ENCODE results near the gene EXOC2. TPM values are rescaled to one million over a fixed set of nuclear protein-coding genes. Genes with fewer than 3 reads are reported as not detected.

EXOC2 gene
- total RNA-seq, 1 donor from 2014 or later: 46.5 TPM

- H2AFZ ChIP-seq (replicated peaks): no peak overlapping the region
- H4K20me1 ChIP-seq (ENCODE audit: low read depth): peaks cover under 1% of the 10 kb centered on the region
- TF ChIP-seq CTCF (IDR thresholded peaks at IDR 0.05): no peak
- no peak for TF ChIP-seq EZH2 (IDR thresholded peaks at IDR 0.05)
- TF ChIP-seq EZH2phosphoT487 (IDR thresholded peaks at IDR 0.05): no peak
- no peak overlapping the region for H3K4me3 ChIP-seq
- no peaks in the 10 kb centered on the region for H3K27me3 Mint-ChIP-seq (ENCODE audit: insufficient read depth, low read depth)
- peaks cover 5% of the 10 kb centered on the region for H3F3A ChIP-seq (ENCODE audit: low read depth)
- no peak overlapping the region for H3K27ac Mint-ChIP-seq
- no peaks in the 10 kb centered on the region for H3K4me1 Mint-ChIP-seq
- no peaks in the 10 kb centered on the region for H3K27me3 ChIP-seq
- H3K4me1 ChIP-seq: no peaks in the 10 kb centered on the region
- H3K27ac ChIP-seq: no peak overlapping the region
- peaks cover 3% of the 10 kb centered on the region for H3K36me3 ChIP-seq
- H3K36me3 Mint-ChIP-seq: peaks cover 20% of the 10 kb centered on the region
- no peak overlapping the region for H3K9ac ChIP-seq
- no peak overlapping the region for H3K4me3 Mint-ChIP-seq
- no peak for DNase-seq (ENCODE audit: low spot score)
- peaks cover 5% of the 10 kb centered on the region for H3K9me3 Mint-ChIP-seq
- H3K9me3 ChIP-seq (ENCODE audit: low read depth): no peaks in the 10 kb centered on the region
- no peaks in the 10 kb centered on the region for H3K79me2 ChIP-seq (ENCODE audit: low read depth)
- no peak overlapping the region for H3K4me2 ChIP-seq
These were observed 196.3 kb downstream of the EXOC2 start for GRCh38 chr6:496649-497048.

DNA sequence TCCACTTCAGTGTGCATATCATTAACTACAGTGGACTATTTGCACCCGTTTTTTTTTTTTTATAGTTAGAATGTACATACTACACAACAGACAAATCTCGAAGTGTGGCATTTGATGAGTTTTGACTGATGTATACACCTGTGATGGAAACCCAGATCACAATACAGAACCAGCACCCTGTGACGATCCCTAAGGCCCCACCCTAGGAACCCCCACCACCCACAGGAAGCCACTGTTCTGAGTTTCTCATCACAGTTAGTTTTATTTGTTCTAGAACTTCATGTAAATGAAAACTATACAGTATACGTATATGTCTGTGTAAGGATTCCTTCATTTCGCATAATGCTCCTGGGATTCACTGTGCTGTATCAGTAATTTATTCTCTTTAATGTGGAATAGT, 198.5 kb downstream of the EXOC2 start:
- no peak overlapping the region for H3K4me2 ChIP-seq
- H3F3A ChIP-seq (ENCODE audit: low read depth): no peaks in the 10 kb centered on the region
- H3K9me3 Mint-ChIP-seq: peaks cover 5% of the 10 kb centered on the region
- H2AFZ ChIP-seq (replicated peaks): no peak overlapping the region
- no peak overlapping the region for H3K4me3 ChIP-seq
- no peaks in the 10 kb centered on the region for H3K79me2 ChIP-seq (ENCODE audit: low read depth)
- H3K27ac Mint-ChIP-seq: no peak overlapping the region
- TF ChIP-seq EZH2phosphoT487 (IDR thresholded peaks at IDR 0.05) (no peak), EZH2 (IDR thresholded peaks at IDR 0.05) (no peak), CTCF (IDR thresholded peaks at IDR 0.05) (no peak)
- H3K9ac ChIP-seq: no peak overlapping the region
- H3K27ac ChIP-seq: no peak overlapping the region
- DNase-seq (ENCODE audit: low spot score): no peak
- H3K4me1 ChIP-seq: no peaks in the 10 kb centered on the region
- no peak overlapping the region for H3K4me3 Mint-ChIP-seq
- no peaks in the 10 kb centered on the region for H4K20me1 ChIP-seq (ENCODE audit: low read depth)
- peaks cover 22% of the 10 kb centered on the region for H3K36me3 Mint-ChIP-seq
- H3K4me1 Mint-ChIP-seq: peaks cover 2% of the 10 kb centered on the region
- H3K36me3 ChIP-seq: peaks cover 3% of the 10 kb centered on the region
- no peaks in the 10 kb centered on the region for H3K27me3 Mint-ChIP-seq (ENCODE audit: insufficient read depth, low read depth)
- H3K9me3 ChIP-seq (ENCODE audit: low read depth): no peaks in the 10 kb centered on the region
- H3K27me3 ChIP-seq: no peaks in the 10 kb centered on the region

- Histone ChIP-seq H3K27ac (no peak overlapping the region), H3K4me3 (no peak overlapping the region), H3K4me2 (no peak overlapping the region), H4K20me1 (ENCODE audit: low read depth) (no peaks in the 10 kb centered on the region), H2AFZ (replicated peaks) (no peak overlapping the region), H3K4me1 (no peaks in the 10 kb centered on the region), H3K27me3 (no peaks in the 10 kb centered on the region), H3F3A (ENCODE audit: low read depth) (no peaks in the 10 kb centered on the region), H3K36me3 (peaks cover 3% of the 10 kb centered on the region), H3K9ac (no peak overlapping the region), H3K79me2 (ENCODE audit: low read depth) (no peaks in the 10 kb centered on the region), H3K9me3 (ENCODE audit: low read depth) (no peaks in the 10 kb centered on the region)
- no peak for DNase-seq (ENCODE audit: low spot score)
- Mint-ChIP-seq H3K27ac (no peak overlapping the region), H3K4me1 (peaks cover 7% of the 10 kb centered on the region), H3K27me3 (ENCODE audit: insufficient read depth, low read depth) (no peaks in the 10 kb centered on the region), H3K9me3 (peaks cover 5% of the 10 kb centered on the region), H3K36me3 (peaks cover 23% of the 10 kb centered on the region), H3K4me3 (no peak overlapping the region)
- no peak for TF ChIP-seq EZH2 (IDR thresholded peaks at IDR 0.05)
- no peak for TF ChIP-seq EZH2phosphoT487 (IDR thresholded peaks at IDR 0.05)
- no peak for TF ChIP-seq CTCF (IDR thresholded peaks at IDR 0.05)
These were observed 199.1 kb downstream of the EXOC2 start for GRCh38 chr6:493840-494239.
